ENCODE data around the gene CD38.
"Not testable (repeated sequence)": the region's sequence is repeated elsewhere in the genome, so short reads cannot be mapped to it uniquely, and the experiment has no call there.

DNA sequence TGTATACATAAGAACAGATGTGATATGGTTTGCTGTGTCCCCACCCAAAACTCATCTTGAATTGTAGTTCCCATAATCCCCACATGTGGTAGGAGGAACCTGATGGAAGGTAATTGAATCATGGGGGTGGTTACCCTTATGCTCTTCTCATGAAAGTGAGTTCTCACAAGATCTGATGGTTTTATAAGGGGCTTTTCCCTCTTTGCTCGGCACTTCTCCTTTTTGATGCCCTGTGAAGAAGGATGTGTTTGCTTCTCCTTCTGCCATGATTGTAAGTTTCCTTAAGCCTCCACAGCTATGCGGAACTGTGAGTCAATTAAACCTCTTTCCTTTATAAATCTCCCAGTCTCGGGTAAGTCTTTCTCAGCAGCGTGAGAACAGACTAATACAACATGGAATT is 83.1 kb downstream of the CD38 start:
- TF ChIP-seq POLR2AphosphoS5, POLR2A, POU2F2 (IDR thresholded peaks at IDR 0.05; ENCODE audit: low read depth, low read length): not testable (repeated sequence)

All from GM12891 (cell line).